ENCODE data around the gene ARHGEF4.

ARHGEF4 gene

DNA sequence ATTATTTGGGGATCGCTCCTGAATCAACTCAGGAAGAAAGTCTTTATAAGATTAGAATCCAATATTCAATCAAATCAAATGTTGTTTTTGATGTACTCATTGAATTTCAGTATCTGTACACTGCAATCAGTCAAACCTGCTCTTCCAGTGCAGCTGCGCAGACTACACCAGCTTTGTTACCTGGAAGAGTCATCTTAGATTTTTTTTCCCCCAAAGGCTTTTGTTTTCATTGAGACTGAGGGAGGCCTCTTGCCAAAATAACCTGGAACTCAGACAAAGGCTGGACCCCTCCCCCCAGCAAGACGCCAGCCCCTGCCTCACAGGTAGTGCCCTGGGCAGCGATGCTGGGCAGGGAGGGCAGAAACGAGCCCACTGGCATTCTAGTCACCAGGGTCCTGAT is 74.8 kb downstream of the ARHGEF4 start:
- Histone ChIP-seq H3K4me1 (ENCODE audit: low read length) (no peaks in the 10 kb centered on the region), H3K79me2 (ENCODE audit: low read length) (no peaks in the 10 kb centered on the region), H3K9me2 (replicated peaks; ENCODE audit: insufficient read depth, low read length) (no peaks in the 10 kb centered on the region), H4K20me1 (ENCODE audit: insufficient read depth, low read length) (no peaks in the 10 kb centered on the region), H3K27ac (ENCODE audit: low read length) (no peak overlapping the region), H2AFZ (ENCODE audit: low read length) (no peak overlapping the region), H3K9me3 (replicated peaks; ENCODE audit: insufficient read depth, low read length) (no peaks in the 10 kb centered on the region), H3K4me3 (ENCODE audit: low read length) (no peak overlapping the region), H3K27me3 (replicated peaks; ENCODE audit: insufficient read depth, low read length) (no peaks in the 10 kb centered on the region), H3K4me2 (ENCODE audit: low read depth, low read length) (no peak overlapping the region), H3F3A (ENCODE audit: insufficient read depth, low read length) (no peaks in the 10 kb centered on the region), H3K36me3 (replicated peaks; ENCODE audit: insufficient read depth, low read length) (no peaks in the 10 kb centered on the region), H3K9ac (ENCODE audit: low read length) (no peak overlapping the region)
- DNase-seq: no peak
- no peak for TF ChIP-seq EZH2phosphoT487 (IDR thresholded peaks at IDR 0.05; ENCODE audit: low read length)
- no peak for TF ChIP-seq CTCF (IDR thresholded peaks at IDR 0.05; ENCODE audit: low read length)
- no peak for TF ChIP-seq EZH2 (optimal IDR thresholded peaks at IDR 0.05; ENCODE audit: low read depth, low read length)

GRCh38 chr2:130911996-130912395 is 75.3 kb downstream of the ARHGEF4 start:
- Histone ChIP-seq H3K27me3 (replicated peaks; ENCODE audit: insufficient read depth, low read length) (no peaks in the 10 kb centered on the region), H4K20me1 (ENCODE audit: insufficient read depth, low read length) (no peaks in the 10 kb centered on the region), H3K9ac (ENCODE audit: low read length) (no peak overlapping the region), H2AFZ (ENCODE audit: low read length) (no peak overlapping the region), H3K79me2 (ENCODE audit: low read length) (no peaks in the 10 kb centered on the region), H3K9me2 (replicated peaks; ENCODE audit: insufficient read depth, low read length) (no peaks in the 10 kb centered on the region), H3K4me3 (ENCODE audit: low read length) (no peak overlapping the region), H3K4me2 (ENCODE audit: low read depth, low read length) (no peak overlapping the region), H3K4me1 (ENCODE audit: low read length) (no peaks in the 10 kb centered on the region), H3K9me3 (replicated peaks; ENCODE audit: insufficient read depth, low read length) (no peaks in the 10 kb centered on the region), H3K36me3 (replicated peaks; ENCODE audit: insufficient read depth, low read length) (no peaks in the 10 kb centered on the region), H3F3A (ENCODE audit: insufficient read depth, low read length) (no peaks in the 10 kb centered on the region), H3K27ac (ENCODE audit: low read length) (no peak overlapping the region)
- TF ChIP-seq EZH2 (optimal IDR thresholded peaks at IDR 0.05; ENCODE audit: low read depth, low read length): no peak
- no peak for TF ChIP-seq CTCF (IDR thresholded peaks at IDR 0.05; ENCODE audit: low read length)
- TF ChIP-seq EZH2phosphoT487 (IDR thresholded peaks at IDR 0.05; ENCODE audit: low read length): no peak
- DNase-seq: no peak

DNA sequence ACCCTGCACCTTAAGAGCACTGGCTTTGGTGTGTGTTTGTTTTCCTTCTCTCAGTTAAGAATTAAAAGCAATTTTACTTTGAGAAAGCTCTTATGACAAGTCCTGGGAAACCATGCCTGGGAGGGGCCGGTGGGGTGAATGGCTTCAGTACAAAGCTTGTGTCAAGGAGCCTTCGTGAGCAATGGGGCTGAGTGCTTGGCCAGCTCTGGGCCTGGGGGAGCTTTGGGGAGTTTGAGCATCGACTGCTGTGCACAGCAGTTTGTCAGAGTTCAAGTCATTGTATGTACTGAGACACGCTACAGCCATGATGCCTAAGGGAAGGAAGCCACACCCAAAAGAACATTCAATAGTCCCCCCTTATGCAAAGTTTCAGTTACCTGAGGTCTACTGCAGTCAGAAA is 75.8 kb downstream of the ARHGEF4 start:
- Histone ChIP-seq H3K79me2 (ENCODE audit: low read length) (no peaks in the 10 kb centered on the region), H3K4me2 (ENCODE audit: low read depth, low read length) (no peak overlapping the region), H3K9ac (ENCODE audit: low read length) (no peak overlapping the region), H3K9me2 (replicated peaks; ENCODE audit: insufficient read depth, low read length) (no peaks in the 10 kb centered on the region), H3K4me1 (ENCODE audit: low read length) (no peaks in the 10 kb centered on the region), H3K9me3 (replicated peaks; ENCODE audit: insufficient read depth, low read length) (no peaks in the 10 kb centered on the region), H3F3A (ENCODE audit: insufficient read depth, low read length) (no peaks in the 10 kb centered on the region), H4K20me1 (ENCODE audit: insufficient read depth, low read length) (no peaks in the 10 kb centered on the region), H2AFZ (ENCODE audit: low read length) (no peak overlapping the region), H3K36me3 (replicated peaks; ENCODE audit: insufficient read depth, low read length) (no peaks in the 10 kb centered on the region), H3K27ac (ENCODE audit: low read length) (no peak overlapping the region), H3K4me3 (ENCODE audit: low read length) (no peak overlapping the region), H3K27me3 (replicated peaks; ENCODE audit: insufficient read depth, low read length) (no peaks in the 10 kb centered on the region)
- TF ChIP-seq CTCF (IDR thresholded peaks at IDR 0.05; ENCODE audit: low read length) (no peak), EZH2phosphoT487 (IDR thresholded peaks at IDR 0.05; ENCODE audit: low read length) (no peak), EZH2 (optimal IDR thresholded peaks at IDR 0.05; ENCODE audit: low read depth, low read length) (no peak)
- no peak for DNase-seq
